PC-3 (cell line): Measurements from ENCODE around the gene BCKDHB. TPM values are rescaled to one million over a fixed set of nuclear protein-coding genes. Genes with fewer than 3 reads are reported as not detected.

Source experiments
- ATAC-seq: fragments of 200-7000 bp; cut with Tn5 transposase; 2 replicates; pipeline ENCODE4 v1.9.1; 2020; ENCODE audit warnings: mild to moderate bottlenecking, moderate library complexity
- BruUV-seq: library from RNA; stranded (reverse); fragments of 400-500 nt; replicated peaks from 2 replicates; lab custom pipeline; 2021; lab: Mats Ljungman, UMichigan
- CTCF ChIA-PET: fragments of 300-600 bp; sonication (Branson Sonifier 250); formaldehyde crosslinking; loops from one replicate; lab custom pipeline; 2022; ENCODE audit warnings: antibody characterized with exemption; lab: Charles Lee
- POLR2A ChIA-PET: fragments of 300-600 bp; sonication (Branson Sonifier 250); formaldehyde crosslinking; loops from one replicate; lab custom pipeline; 2022; ENCODE audit warnings: antibody characterized with exemption; ENCODE audit not compliant: unreplicated experiment; lab: Charles Lee
- DNase-seq: peaks from one replicate; pipeline ENCODE4 v3.0.0-alpha.2; 2015
- H2AFZ ChIP-seq: fragments of 300-600 bp; sonication (generic); 2 replicates; pipeline ENCODE4 v1.6.0; 2016; ENCODE audit warnings: antibody characterized with exemption, low read length
- H3F3A ChIP-seq: fragments of 300-600 bp; sonication (generic); one replicate; pipeline ENCODE4 v1.6.0; 2017; ENCODE audit warnings: antibody characterized with exemption, low read length, control low read depth, mild to moderate bottlenecking; ENCODE audit not compliant: unreplicated experiment
- H3K27ac ChIP-seq: fragments of 300-600 bp; sonication (generic); 2 replicates; pipeline ENCODE4 v1.5.1; 2016; ENCODE audit warnings: mild to moderate bottlenecking, low read length
- H3K27me3 ChIP-seq: fragments of 300-600 bp; sonication (generic); 2 replicates; pipeline ENCODE4 v1.6.1; 2016; ENCODE audit warnings: low read length, mixed read lengths
- H3K36me3 ChIP-seq: fragments of 300-600 bp; sonication (generic); 2 replicates; pipeline ENCODE4 v1.6.1; 2016; ENCODE audit warnings: low read depth, mixed run types, low read length, mixed read lengths
- H3K4me1 ChIP-seq: fragments of 300-600 bp; sonication (generic); 2 replicates; pipeline ENCODE4 v1.5.1; 2016; ENCODE audit warnings: low read length; ENCODE audit not compliant: insufficient read depth
- H3K4me2 ChIP-seq: fragments of 300-600 bp; sonication (generic); 2 replicates; pipeline ENCODE4 v1.6.0; 2016; ENCODE audit warnings: low read length
- H3K4me3 ChIP-seq: fragments of 300-600 bp; sonication (generic); 2 replicates; pipeline ENCODE4 v1.5.1; 2016; ENCODE audit warnings: mild to moderate bottlenecking, low read length, mixed read lengths
- H3K79me2 ChIP-seq: fragments of 300-600 bp; sonication (generic); 2 replicates; pipeline ENCODE4 v1.6.1; 2017; ENCODE audit warnings: low read length, mixed read lengths
- H3K9ac ChIP-seq: fragments of 300-600 bp; sonication (generic); 2 replicates; pipeline ENCODE4 v1.6.0; 2016; ENCODE audit warnings: mild to moderate bottlenecking, low read length
- H3K9me2 ChIP-seq: fragments of 300-600 bp; sonication (generic); replicated peaks from 2 replicates; pipeline ENCODE4 v1.6.1; 2016; ENCODE audit warnings: mixed run types, low read length, mixed read lengths
- H3K9me3 ChIP-seq: fragments of 300-600 bp; sonication (generic); 2 replicates; pipeline ENCODE4 v1.6.1; 2016; ENCODE audit warnings: low read length, mixed read lengths
- H4K20me1 ChIP-seq: fragments of 300-600 bp; sonication (generic); 2 replicates; pipeline ENCODE4 v1.6.1; 2016; ENCODE audit warnings: low read length, mixed read lengths
- CTCF ChIP-seq: fragments of 300-600 bp; sonication (generic); conservative IDR thresholded peaks from 2 replicates; pipeline ENCODE4 v1.5.1; 2017; ENCODE audit warnings: antibody characterized with exemption, low read depth, mild to moderate bottlenecking, low read length
- EZH2 ChIP-seq: fragments of 300-600 bp; sonication (generic); IDR thresholded peaks from one replicate; pipeline ENCODE4 v1.6.1; 2017; ENCODE audit warnings: antibody characterized with exemption, mild to moderate bottlenecking, low read length; ENCODE audit not compliant: unreplicated experiment
- EZH2phosphoT487 ChIP-seq: fragments of 300-600 bp; sonication (generic); IDR thresholded peaks from 2 replicates; pipeline ENCODE4 v1.6.1; 2018; ENCODE audit warnings: mild to moderate bottlenecking, antibody characterized with exemption, low read length, borderline replicate concordance
- intact Hi-C: fragments of 100-400 bp; cut with micrococcal nuclease; formaldehyde crosslinking; loops from 2 replicates; pipeline ENCODE4 v1.9.0; 2023
- total RNA-seq: library from RNA; depleted of rRNA; stranded (reverse); fragments of >200 nt; gene quantifications from 2 replicates; pipeline ENCODE4 v1.2.3, GENCODE V29; 2014

Gene BCKDHB
- total RNA-seq, 1 experiment from 2014 or later: 9.9 TPM

- no peak for TF ChIP-seq EZH2
- no peak for TF ChIP-seq CTCF
- no peak for TF ChIP-seq EZH2phosphoT487
- ChIA-PET CTCF (no interaction called here), POLR2A (no interaction called here)
- ATAC-seq: no peak
- H3K27ac ChIP-seq: no peak overlapping the region
- no peaks in the 10 kb centered on the region for H3K9me2 ChIP-seq
- intact Hi-C loops: no loop called here
- H3K27me3 ChIP-seq: no peaks in the 10 kb centered on the region
- BruUV-seq: no TSS peak
- H2AFZ ChIP-seq: no peak overlapping the region
- DNase-seq: no peak
- no peak overlapping the region for H3K9ac ChIP-seq
- H3K4me3 ChIP-seq: no peak overlapping the region
- no peaks in the 10 kb centered on the region for H3K36me3 ChIP-seq
- H3K4me1 ChIP-seq: peaks cover 9% of the 10 kb centered on the region
- H3K9me3 ChIP-seq: no peaks in the 10 kb centered on the region
- no peaks in the 10 kb centered on the region for H4K20me1 ChIP-seq
- no peaks in the 10 kb centered on the region for H3F3A ChIP-seq
- no peaks in the 10 kb centered on the region for H3K79me2 ChIP-seq
- no peak overlapping the region for H3K4me2 ChIP-seq
These were observed 20.3 kb downstream of the BCKDHB start for GRCh38 chr6:80126657-80127345.

DNA sequence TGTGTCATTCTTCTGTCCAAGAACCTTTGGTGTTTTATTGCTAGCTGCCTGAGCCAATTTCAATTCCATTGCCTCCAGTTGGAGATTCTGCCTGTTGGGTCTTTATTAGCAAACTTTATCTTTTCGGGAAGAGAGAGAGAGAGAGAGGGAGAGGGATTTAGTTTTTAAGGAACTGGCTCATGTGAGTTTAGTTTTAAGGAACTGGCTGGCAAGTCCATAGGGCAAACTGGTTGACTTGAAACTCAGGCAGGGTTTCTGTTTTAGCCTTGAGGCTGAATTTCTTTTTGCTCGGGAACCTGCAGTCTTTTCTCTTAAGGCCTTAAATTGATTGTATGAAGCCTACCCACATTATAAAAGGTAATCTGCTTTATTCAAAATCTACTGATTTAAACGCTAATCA is 23.0 kb downstream of the BCKDHB start:
- no peak overlapping the region for H3K27ac ChIP-seq
- H3K9me3 ChIP-seq: no peaks in the 10 kb centered on the region
- no peaks in the 10 kb centered on the region for H3K36me3 ChIP-seq

More for the DNA sequence above, 23.0 kb downstream of the BCKDHB start:
- TF ChIP-seq EZH2phosphoT487 (no peak), CTCF (no peak), EZH2 (no peak)
- Histone ChIP-seq H3K9ac (no peak overlapping the region), H2AFZ (no peak overlapping the region), H3K27me3 (no peaks in the 10 kb centered on the region), H3K4me1 (peaks cover 9% of the 10 kb centered on the region), H3K79me2 (no peaks in the 10 kb centered on the region), H3K9me2 (no peaks in the 10 kb centered on the region), H3K4me2 (no peak overlapping the region), H3F3A (no peaks in the 10 kb centered on the region), H4K20me1 (no peaks in the 10 kb centered on the region), H3K4me3 (no peak overlapping the region)
- BruUV-seq: no TSS peak
- intact Hi-C loops: no loop called here
- ChIA-PET CTCF (no interaction called here), POLR2A (no interaction called here)
- ATAC-seq (no peak), DNase-seq (no peak)
